GM12865 (cell line): Measurements from ENCODE around the gene POLR3B.

Experiments used
- DNase-seq: peaks from one replicate; pipeline ENCODE4 v3.0.0; 2010; ENCODE audit warnings: low read depth
- H3K4me3 ChIP-seq: 2 replicates; pipeline ENCODE4 v1.5.1; 2011; ENCODE audit warnings: mild to moderate bottlenecking, low read depth, low read length, control low read depth
- CTCF ChIP-seq: IDR thresholded peaks from 2 replicates; pipeline ENCODE4 v1.5.1; 2011; ENCODE audit warnings: low read length, control low read depth, low read depth, inconsistent platforms; ENCODE audit not compliant: insufficient read depth; ENCODE audit errors: missing control alignments

POLR3B gene

DNA sequence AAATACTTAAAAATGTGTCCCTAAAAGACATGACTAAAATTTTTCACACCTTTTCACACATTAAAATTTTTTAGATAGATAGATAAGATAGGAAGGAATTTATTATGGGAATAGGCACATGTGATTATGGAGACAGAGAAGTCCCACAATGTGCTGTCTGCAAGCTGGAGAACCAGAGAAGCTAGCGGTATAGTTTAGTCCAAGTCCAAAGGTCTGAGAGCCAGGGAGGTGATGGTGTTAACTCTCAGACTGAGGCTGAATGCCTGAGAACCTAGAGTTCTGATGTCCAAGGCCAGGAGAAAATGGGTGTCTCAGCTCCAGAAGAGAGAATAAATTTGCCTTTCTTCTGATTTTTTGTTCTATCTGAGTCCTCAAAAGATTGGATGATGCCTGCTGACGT lies 65.7 kb downstream of the POLR3B start:
- no peak overlapping the region for H3K4me3 ChIP-seq
- DNase-seq: no peak
- TF ChIP-seq CTCF: no peak

- no peak for TF ChIP-seq CTCF
- no peak overlapping the region for H3K4me3 ChIP-seq
- DNase-seq: no peak
Observed at GRCh38 chr12:106425061-106425702, 67.6 kb downstream of the POLR3B start.

GRCh38 chr12:106427917-106428316 lies 70.4 kb downstream of the POLR3B start:
- no peak for DNase-seq
- no peak for TF ChIP-seq CTCF
- H3K4me3 ChIP-seq: no peak overlapping the region

- no peak for TF ChIP-seq CTCF
- no peak for DNase-seq
- no peak overlapping the region for H3K4me3 ChIP-seq
Observed at GRCh38 chr12:106428384-106428783, 70.8 kb downstream of the POLR3B start.

DNA sequence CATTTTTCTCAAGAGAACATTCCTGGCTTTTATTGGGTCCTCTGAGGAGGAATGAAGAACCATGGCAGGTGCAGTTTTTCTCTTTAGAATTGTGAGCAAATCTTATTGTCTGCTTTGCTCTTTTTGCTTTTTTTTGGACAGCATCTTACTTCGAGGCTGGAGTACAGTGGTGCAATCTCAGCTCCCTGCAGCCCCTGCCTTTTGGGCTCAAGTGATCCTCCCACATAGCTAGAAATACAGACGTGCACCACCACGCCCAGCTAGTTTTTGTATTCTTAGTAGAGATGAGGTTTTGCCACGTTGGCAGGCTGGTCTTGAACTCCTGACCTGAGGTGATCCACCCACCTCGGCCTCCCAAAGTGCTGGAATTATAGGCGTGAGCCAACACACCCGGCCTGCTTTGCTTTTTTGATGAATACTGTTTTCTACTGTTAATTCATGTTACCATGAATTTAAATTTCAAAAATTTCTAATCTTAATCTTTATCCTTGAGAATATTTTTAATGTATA lies 71.5 kb downstream of the POLR3B start:
- no peak for DNase-seq

DNA sequence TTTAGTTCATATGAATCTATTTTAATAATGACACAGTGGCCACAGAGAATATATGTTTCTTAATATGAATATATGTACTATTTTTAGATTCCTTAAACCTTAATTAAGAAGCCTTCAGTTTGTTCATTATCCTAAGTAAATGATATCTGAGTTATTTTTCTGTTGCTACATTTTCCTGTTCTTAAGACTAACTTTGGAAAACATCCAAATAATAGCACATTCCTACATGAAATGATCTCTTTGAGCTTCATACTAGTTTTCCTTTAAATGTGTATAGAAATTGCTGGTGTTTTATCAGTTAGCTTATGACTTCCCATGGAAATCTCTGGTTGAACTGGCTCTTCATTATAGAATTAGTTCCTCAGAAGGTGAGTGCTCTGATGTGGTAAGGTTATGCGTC lies 72.1 kb downstream of the POLR3B start:
- DNase-seq: no peak
- H3K4me3 ChIP-seq: no peak overlapping the region
- TF ChIP-seq CTCF: no peak

More for the DNA sequence above, 71.5 kb downstream of the POLR3B start:
- H3K4me3 ChIP-seq: no peak overlapping the region
- TF ChIP-seq CTCF: no peak
